GM12878 (cell line): ENCODE results near the gene PIGN. TPM values are rescaled to one million over a fixed set of nuclear protein-coding genes. Genes with fewer than 3 reads are reported as not detected.

ENCODE experiments used
- ATAC-seq: fragments of 200-7000 bp; cut with Tn5 transposase; 3 replicates; pipeline ENCODE4 v1.9.1; 2020; ENCODE audit warnings: mild to moderate bottlenecking, moderate library complexity
- BruUV-seq: library from RNA; stranded (reverse); fragments of 400-500 nt; replicated peaks from 2 replicates; lab custom pipeline; 2021; lab: Mats Ljungman, UMichigan
- CTCF ChIA-PET: fragments of 300-600 bp; sonication (Branson Sonifier 250); formaldehyde crosslinking; extraction: SDS; loops from one replicate; lab custom pipeline; 2021; ENCODE audit warnings: inconsistent platforms; lab: Yijun Ruan, JAX
- POLR2A ChIA-PET: fragments of 350-600 bp; formaldehyde crosslinking; extraction: SDS; loops from one replicate; lab custom pipeline; 2021; ENCODE audit warnings: inconsistent platforms; lab: Charles Lee
- RAD21 ChIA-PET: fragments of 300-600 bp; sonication (Branson Sonifier 250); formaldehyde crosslinking; loops from one replicate; lab custom pipeline; 2023; ENCODE audit warnings: antibody characterized with exemption; ENCODE audit not compliant: unreplicated experiment; lab: Charles Lee
- SMC1A ChIA-PET: fragments of 300-600 bp; sonication (Branson Sonifier 250); formaldehyde crosslinking; loops from one replicate; lab custom pipeline; 2023; ENCODE audit not compliant: unreplicated experiment, uncharacterized antibody; lab: Charles Lee
- DNase-seq: peaks from one replicate; pipeline ENCODE4 v3.0.0-alpha.2; 2011; ENCODE audit warnings: low read depth, low spot score
- FAIRE-seq: peaks from 3 replicates; lab custom pipeline; 2011; peaks lifted over from hg19 to GRCh38; lab: Jason Lieb, UNC
- H2AFZ ChIP-seq: 2 replicates; pipeline ENCODE4 v1.6.0; 2011; ENCODE audit warnings: low read depth, low read length, control low read depth; ENCODE audit not compliant: control insufficient read depth
- H3K27ac ChIP-seq: 2 replicates; pipeline ENCODE4 v1.5.1; 2011; ENCODE audit warnings: control low read depth; ENCODE audit not compliant: control insufficient read depth, insufficient read depth
- H3K27me3 ChIP-seq, 2 experiments: replicated peaks in 1 of 2; 2 replicates each; pipeline versions ENCODE4 v1.6.0 to v1.6.1; 2011; ENCODE audit warnings: low read length in 1 of 2; ENCODE audit not compliant: control insufficient read depth in 2 of 2, insufficient read depth in 2 of 2
- H3K36me3 ChIP-seq, 2 experiments: 2 replicates each; pipeline ENCODE4 v1.5.1; 2011; ENCODE audit warnings: low read length in 1 of 2; ENCODE audit not compliant: control insufficient read depth in 2 of 2, insufficient read depth in 2 of 2
- H3K4me1 ChIP-seq: 2 replicates; pipeline ENCODE4 v1.6.1; 2011; ENCODE audit warnings: mild to moderate bottlenecking, low read length, moderate library complexity, mixed read lengths; ENCODE audit not compliant: control insufficient read depth, insufficient read depth
- H3K4me2 ChIP-seq: 2 replicates; pipeline ENCODE4 v1.6.0; 2011; ENCODE audit warnings: control low read depth; ENCODE audit not compliant: control insufficient read depth, insufficient read depth
- H3K4me3 ChIP-seq: fragments of 200-600 bp; sonication (generic); 2 replicates; pipeline ENCODE4 v1.5.1; 2016
- H3K79me2 ChIP-seq: 2 replicates; pipeline ENCODE4 v1.6.0; 2011; ENCODE audit warnings: low read length; ENCODE audit not compliant: control insufficient read depth, insufficient read depth
- H3K9ac ChIP-seq: 2 replicates; pipeline ENCODE4 v1.8.0; 2011; ENCODE audit warnings: low read length, control low read depth, mixed read lengths; ENCODE audit not compliant: control insufficient read depth, insufficient read depth
- H3K9me3 ChIP-seq: replicated peaks from 3 replicates; pipeline ENCODE4 v1.5.1; 2011; ENCODE audit warnings: mild to moderate bottlenecking, low read length; ENCODE audit not compliant: control insufficient read depth, insufficient read depth
- H4K20me1 ChIP-seq: 2 replicates; pipeline ENCODE4 v1.6.0; 2011; ENCODE audit not compliant: control insufficient read depth, insufficient read depth
- BCL3 ChIP-seq: IDR thresholded peaks from 2 replicates; pipeline ENCODE4 v1.6.1; 2011; ENCODE audit warnings: borderline replicate concordance, low read depth, mild to moderate bottlenecking, moderate library complexity, low read length; ENCODE audit not compliant: insufficient read depth, poor library complexity, severe bottlenecking
- DPF2 ChIP-seq: fragments of 450-650 bp; IDR thresholded peaks from 2 replicates; pipeline ENCODE4 v1.6.1; 2017; ENCODE audit warnings: mild to moderate bottlenecking
- ETV6 ChIP-seq, 2 experiments: fragments of 450-650 bp in 1 of 2; IDR thresholded peaks in 1 of 2; conservative IDR thresholded peaks in 1 of 2; 2 replicates each; pipeline ENCODE4 v1.6.1; 2014; ENCODE audit warnings: antibody characterized with exemption in 1 of 2, borderline replicate concordance in 1 of 2, low read depth in 1 of 2, mild to moderate bottlenecking in 1 of 2, moderate library complexity in 1 of 2
- FOS ChIP-seq: IDR thresholded peaks from 3 replicates; pipeline ENCODE4 v1.6.1; 2011; ENCODE audit warnings: borderline replicate concordance; ENCODE audit not compliant: insufficient read length; ENCODE audit errors: extremely low read depth
- IKZF2 ChIP-seq, 2 experiments: fragments of 450-650 bp; IDR thresholded peaks; 2 replicates each; pipeline ENCODE4 v1.6.1; 2017; ENCODE audit warnings: mild to moderate bottlenecking in 2 of 2, moderate library complexity in 2 of 2
- MAX ChIP-seq: IDR thresholded peaks from 2 replicates; pipeline ENCODE4 v1.6.1; 2012; ENCODE audit warnings: low read depth, low read length, improper control_type of control experiment
- PRDM15 ChIP-seq: fragments of 450-650 bp; formaldehyde crosslinking; IDR thresholded peaks from 2 replicates; pipeline ENCODE4 v1.4.0; 2020; ENCODE audit warnings: mild to moderate bottlenecking, moderate library complexity
- RFX5 ChIP-seq: IDR thresholded peaks from 2 replicates; pipeline ENCODE4 v1.6.1; 2011; ENCODE audit warnings: low read depth, low read length, improper control_type of control experiment
- SPI1 ChIP-seq: IDR thresholded peaks from 2 replicates; pipeline ENCODE4 v1.6.1; 2011; ENCODE audit warnings: low read depth, mild to moderate bottlenecking, low read length, moderate library complexity, borderline replicate concordance; ENCODE audit not compliant: insufficient read depth
- TCF3 ChIP-seq: IDR thresholded peaks from 2 replicates; pipeline ENCODE4 v1.6.1; 2012; ENCODE audit warnings: low read depth, mild to moderate bottlenecking, low read length, borderline replicate concordance; ENCODE audit not compliant: insufficient read depth
- YY1 ChIP-seq: IDR thresholded peaks from 2 replicates; pipeline ENCODE4 v1.6.1; 2011; ENCODE audit warnings: low read depth, mild to moderate bottlenecking, low read length
- ZNF687 ChIP-seq: fragments of 450-650 bp; IDR thresholded peaks from 2 replicates; pipeline ENCODE4 v1.6.1; 2017; ENCODE audit warnings: mild to moderate bottlenecking, moderate library complexity
- WGBS: methylation state at CpG from one replicate; pipeline ENCODE4 v1.1.6; 2016; ENCODE audit warnings: low lambda C conversion rate; ENCODE audit not compliant: insufficient replicate concordance, insufficient coverage; ENCODE audit errors: missing lambda C conversion rate; 5-methylcytosine and 5-hydroxymethylcytosine counted together
- in situ Hi-C: fragments of 300-500 bp; cut with MboI; formaldehyde crosslinking; loops from 9 replicates; pipeline ENCODE4 v1.14.3; 2018; ENCODE audit warnings: mixed read lengths
- intact Hi-C: fragments of 100-400 bp; cut with micrococcal nuclease; formaldehyde crosslinking; loops from one replicate; pipeline ENCODE4 v1.14.2; 2022; ENCODE audit not compliant: unreplicated experiment
- polyA plus RNA-seq, 11 experiments: library from polyadenylated mRNA; depleted of rRNA in 4 of 11; unstranded in 6 of 11; stranded (reverse) in 5 of 11; fragments of >200 nt; fragmentation: Nextera tagmentation in 4 of 11; fragmentation: Illumina TruSeq in 1 of 11; extraction: Ambion mirVana in 4 of 11; extraction: Trizol in 1 of 11; gene quantifications; 1 replicate in 1 of 11; 2 replicates in 10 of 11; pipeline versions ENCODE4 v1.2.1 to v1.2.3, GENCODE V29; 2011 to 2016; ENCODE audit warnings: inconsistent platforms in 2 of 11, missing spikeins in 2 of 11, low read depth in 1 of 11
- total RNA-seq, 4 experiments: library from RNA; depleted of rRNA in 3 of 4; stranded (reverse); fragments of >200 nt in 3 of 4; fragmentation: Illumina TruSeq in 1 of 4; extraction: Trizol in 1 of 4; gene quantifications; 2 replicates each; pipeline versions ENCODE4 v1.2.1 to v1.2.3, GENCODE V29; 2013 to 2021
- TF ChIP-seq, protein P1 (sequence below): IDR thresholded peaks from 2 replicates; pipeline ENCODE4 v1.6.1; 2012; ENCODE audit warnings: low read depth, low read length, improper control_type of control experiment

PIGN gene
- total and polyA plus RNA-seq, 10 of the 15 experiments (the other 5 are each of a cell fraction or from before 2014, with no cell fraction given) = 6.9 to 25.4 (median 18.7) TPM

DNA sequence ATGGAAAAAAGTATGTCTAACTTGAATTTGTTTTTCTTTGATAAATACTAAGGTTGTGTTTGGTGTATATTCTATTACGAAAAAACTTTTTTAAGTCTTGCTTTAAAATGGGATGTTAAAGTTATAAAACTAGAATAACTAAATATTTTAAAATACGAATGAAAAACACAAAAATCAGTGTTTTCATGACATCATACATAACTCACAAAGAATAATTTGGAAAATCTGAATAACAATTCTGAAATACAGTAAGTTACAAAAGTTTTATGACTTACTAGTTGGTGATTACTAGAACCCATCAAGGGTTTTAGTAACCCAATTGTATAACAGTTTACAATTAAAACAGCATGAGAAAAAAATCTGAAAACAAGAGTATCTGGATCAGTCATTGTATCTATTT lies 61.2 kb downstream of the PIGN start:
- FAIRE-seq = no peak
- CTCF ChIA-PET = interaction anchor here (6.0 kb wide), 1 partner anchor 490 kb away, joined by 71 read pairs; no protein-coding TSS in a partner anchor
- SMC1A ChIA-PET = interaction anchor here (1.1 kb wide), 1 partner anchor 14 kb away, joined by 4 read pairs; no protein-coding TSS in a partner anchor
- WGBS = 97% methylated on average over 2 of the region's 2 CpGs
- no TSS peak for BruUV-seq
- Histone ChIP-seq H3K36me3 (no peaks in the 10 kb centered on the region), H3K9ac (no peak overlapping the region), H3K4me2 (no peak overlapping the region), H3K4me1 (no peaks in the 10 kb centered on the region), H3K4me3 (no peak overlapping the region), H2AFZ (no peak overlapping the region), H3K27me3 (no peaks in the 10 kb centered on the region), H4K20me1 (no peaks in the 10 kb centered on the region), H3K79me2 (no peaks in the 10 kb centered on the region), H3K9me3 (no peaks in the 10 kb centered on the region), H3K27ac (no peak overlapping the region)
- RAD21 ChIA-PET = no interaction called here
- intact Hi-C loops = no loop called here
- in situ Hi-C loops = loop anchor here (10.0 kb wide), 1 partner anchor 221 kb away; no protein-coding TSS in a partner anchor
- POLR2A ChIA-PET = no interaction called here
- no peak for ATAC-seq
- DNase-seq = no peak
- TF ChIP-seq SPI1 (no peak), ZNF687 (no peak), RFX5 (no peak), MAX (no peak), FOS (no peak), PRDM15 (no peak), IKZF2 (IDR thresholded peaks at IDR 0.05) (no peak), ETV6 (conservative IDR thresholded peaks at IDR 0.05 in 1 of 2, IDR thresholded peaks at IDR 0.05 in 1 of 2; ENCODE audit: borderline replicate concordance in 1 of 2, low read depth in 1 of 2) (no peak), DPF2 (no peak), YY1 (no peak), BCL3 (no peak), TCF3 (no peak)
- TF ChIP-seq, protein P1, sequence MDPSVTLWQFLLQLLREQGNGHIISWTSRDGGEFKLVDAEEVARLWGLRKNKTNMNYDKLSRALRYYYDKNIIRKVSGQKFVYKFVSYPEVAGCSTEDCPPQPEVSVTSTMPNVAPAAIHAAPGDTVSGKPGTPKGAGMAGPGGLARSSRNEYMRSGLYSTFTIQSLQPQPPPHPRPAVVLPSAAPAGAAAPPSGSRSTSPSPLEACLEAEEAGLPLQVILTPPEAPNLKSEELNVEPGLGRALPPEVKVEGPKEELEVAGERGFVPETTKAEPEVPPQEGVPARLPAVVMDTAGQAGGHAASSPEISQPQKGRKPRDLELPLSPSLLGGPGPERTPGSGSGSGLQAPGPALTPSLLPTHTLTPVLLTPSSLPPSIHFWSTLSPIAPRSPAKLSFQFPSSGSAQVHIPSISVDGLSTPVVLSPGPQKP = no peak
